HepG2 (cell line): ENCODE measurements around the gene DRD1. TPM values are rescaled to one million over a fixed set of nuclear protein-coding genes. Genes with fewer than 3 reads are reported as not detected.

Experiments used
- ATAC-seq: fragments of 200-7000 bp; cut with Tn5 transposase; 3 replicates; pipeline ENCODE4 v1.9.1; 2020; ENCODE audit warnings: mild to moderate bottlenecking, moderate library complexity
- BruUV-seq: library from RNA; stranded (reverse); fragments of 400-500 nt; replicated peaks from 2 replicates; lab custom pipeline; 2021; lab: Mats Ljungman, UMichigan
- CTCF ChIA-PET: fragments of 300-600 bp; formaldehyde crosslinking; extraction: SDS; loops from one replicate; lab custom pipeline; 2021; ENCODE audit warnings: low total read pairs, inconsistent platforms, low intra/inter-chr PET ratio; lab: Yijun Ruan, JAX
- POLR2A ChIA-PET: fragments of 350-600 bp; sonication (Branson Sonifier 250); formaldehyde crosslinking; loops from one replicate; lab custom pipeline; 2020; ENCODE audit warnings: antibody characterized with exemption, inconsistent platforms; lab: Yijun Ruan, JAX
- DNase-seq: peaks from one replicate; pipeline ENCODE4 v3.0.0-alpha.2; 2015; ENCODE audit warnings: low spot score
- FAIRE-seq: peaks from 3 replicates; lab custom pipeline; 2011; peaks lifted over from hg19 to GRCh38; lab: Jason Lieb, UNC
- H2AFZ ChIP-seq: one replicate; pipeline ENCODE4 v1.6.1; 2011; ENCODE audit warnings: low read length, inconsistent platforms
- H3K27ac ChIP-seq: fragments of 300-600 bp; 3 replicates; pipeline ENCODE4 v1.8.0; 2011; ENCODE audit warnings: mixed run types, mild to moderate bottlenecking, mixed read lengths, low read length, inconsistent platforms; ENCODE audit not compliant: insufficient read depth; ENCODE audit errors: extremely low read length
- H3K27me3 ChIP-seq, 2 experiments: fragments of 200-600 bp in 1 of 2; 2 replicates in 1 of 2; 3 replicates in 1 of 2; pipeline versions ENCODE4 v1.6.0 to v1.8.0; 2011; ENCODE audit warnings: low read length in 2 of 2, mild to moderate bottlenecking in 2 of 2, moderate library complexity in 2 of 2, inconsistent platforms in 1 of 2; ENCODE audit not compliant: insufficient read depth in 2 of 2, control insufficient read depth in 1 of 2
- H3K36me3 ChIP-seq, 2 experiments: fragments of 200-600 bp in 1 of 2; replicated peaks in 1 of 2; 2 replicates in 1 of 2; 3 replicates in 1 of 2; pipeline versions ENCODE4 v1.5.1 to v1.8.0; 2011; ENCODE audit warnings: low read length in 2 of 2, inconsistent platforms in 1 of 2; ENCODE audit not compliant: insufficient read depth in 2 of 2, control insufficient read depth in 1 of 2
- H3K4me1 ChIP-seq: 2 replicates; pipeline ENCODE4 v1.5.1; 2012; ENCODE audit warnings: low read length, inconsistent platforms; ENCODE audit not compliant: insufficient read depth
- H3K4me2 ChIP-seq: 2 replicates; pipeline ENCODE4 v1.6.0; 2011; ENCODE audit warnings: low read depth, low read length, inconsistent platforms
- H3K4me3 ChIP-seq, 3 experiments: fragments of 200-600 bp in 1 of 3; sonication (generic), shearing (Covaris generic) in 1 of 3; replicated peaks in 1 of 3; 2 replicates each; pipeline ENCODE4 v1.5.1; 2011 to 2016; ENCODE audit warnings: low read length in 3 of 3, inconsistent platforms in 2 of 3, low read depth in 2 of 3, mild to moderate bottlenecking in 2 of 3, control low read depth in 1 of 3, mixed read lengths in 1 of 3; ENCODE audit not compliant: insufficient read depth in 1 of 3
- H3K79me2 ChIP-seq: one replicate; pipeline ENCODE4 v1.6.1; 2011; ENCODE audit warnings: low read length, inconsistent platforms; ENCODE audit not compliant: insufficient read depth
- H3K9ac ChIP-seq: 2 replicates; pipeline ENCODE4 v1.6.0; 2011; ENCODE audit warnings: mild to moderate bottlenecking, low read depth, low read length, inconsistent platforms; ENCODE audit not compliant: insufficient read depth
- H3K9me3 ChIP-seq: 2 replicates; pipeline ENCODE4 v1.5.1; 2012; ENCODE audit warnings: mild to moderate bottlenecking, low read length
- H4K20me1 ChIP-seq: 2 replicates; pipeline ENCODE4 v1.6.0; 2011; ENCODE audit warnings: inconsistent platforms, mild to moderate bottlenecking, low read length, moderate library complexity; ENCODE audit not compliant: insufficient read depth
- ZNF318 ChIP-seq: sonication (generic); formaldehyde crosslinking; IDR thresholded peaks from 2 replicates; pipeline ENCODE4 v1.4.0; 2020; ENCODE audit warnings: mild to moderate bottlenecking, missing genetic modification reagents
- WGBS: methylation state at CpG from one replicate; pipeline ENCODE4 v1.1.6; 2017; ENCODE audit warnings: low lambda C conversion rate; 5-methylcytosine and 5-hydroxymethylcytosine counted together
- in situ Hi-C: cut with HindIII; loops from 2 replicates; pipeline ENCODE4 v1.10.0; 2017; ENCODE audit warnings: low pct_unique_long_range_greater_than_20kb; ENCODE audit not compliant: extremely low pct_ligation_motif_present
- intact Hi-C: fragments of 100-400 bp; cut with micrococcal nuclease; formaldehyde crosslinking; loops from one replicate; pipeline ENCODE4 v1.10.0; 2022; ENCODE audit not compliant: unreplicated experiment
- polyA plus RNA-seq, 8 experiments: library from polyadenylated mRNA; depleted of rRNA in 3 of 8; stranded (reverse) in 7 of 8; unstranded in 1 of 8; fragments of >200 nt; fragmentation: Illumina TruSeq in 4 of 8; extraction: Trizol in 4 of 8; gene quantifications; 2 replicates each; pipeline versions ENCODE4 v1.2.1 to v1.2.3, GENCODE V29; 2011 to 2016; ENCODE audit warnings: low read depth in 4 of 8, missing spikeins in 1 of 8, mixed read lengths in 1 of 8; ENCODE audit not compliant: insufficient read depth in 1 of 8
- total RNA-seq, 5 experiments: library from RNA; depleted of rRNA; stranded (reverse); fragments of >200 nt; fragmentation: Illumina TruSeq; extraction: Trizol; gene quantifications; 2 replicates each; pipeline ENCODE4 v1.2.3, GENCODE V29; 2016; ENCODE audit warnings: low read depth in 1 of 5

DRD1 gene
- total and polyA plus RNA-seq, 2 of the 13 experiments (the other 11 are each of a cell fraction or from before 2014, with no cell fraction given): not detected

- Histone ChIP-seq H3K36me3 (no peaks in the 10 kb centered on the region), H3K27me3 (no peaks in the 10 kb centered on the region; a peak in 2 of 5 replicates), H3K27ac (no peak overlapping the region), H3K4me2 (no peak overlapping the region), H3K4me1 (no peaks in the 10 kb centered on the region), H3K4me3 (no peak overlapping the region), H3K9me3 (no peaks in the 10 kb centered on the region), H2AFZ (no peak overlapping the region), H3K79me2 (no peaks in the 10 kb centered on the region), H3K9ac (no peak overlapping the region), H4K20me1 (no peaks in the 10 kb centered on the region)
- ATAC-seq (no peak), DNase-seq (no peak), FAIRE-seq (no peak)
- no TSS peak for BruUV-seq
- POLR2A ChIA-PET: no interaction called here
- intact Hi-C loops (no loop called here), in situ Hi-C loops (no loop called here)
- CTCF ChIA-PET: no interaction called here
- 35% methylated on average over 4 of the region's 4 CpGs for WGBS
- TF ChIP-seq ZNF318: no peak
Observed at GRCh38 chr5:175393897-175394296, 50.1 kb downstream of the DRD1 start.
